Dedifferentiated amniotic fluid mesenchymal stem cell (primary cell): ENCODE results near the gene PCDHB1.

Source experiments
- DNase-seq: peaks from one replicate; pipeline ENCODE4 v3.0.0-alpha.2; 2016; ENCODE audit errors: extremely low spot score

Gene PCDHB1

GRCh38 chr5:141050622-141051520, at the start of gene PCDHB1:
TSS of gene PCDHB1 (plus strand) at chr5:141051374. CDS start at chr5:141051471, 97 bp downstream.
- DNase-seq = no peak

- no peak for DNase-seq
These were observed 49.7 kb upstream of the PCDHB1 start for GRCh38 chr5:141001446-141001843.

GRCh38 chr5:141001844-141002604, 49.1 kb upstream of the PCDHB1 start:
- no peak for DNase-seq

GRCh38 chr5:141002605-141002965, 48.6 kb upstream of the PCDHB1 start:
- no peak for DNase-seq

- DNase-seq = no peak
These were observed 48.1 kb upstream of the PCDHB1 start for GRCh38 chr5:141003031-141003430.

- no peak for DNase-seq
These were observed 47.2 kb upstream of the PCDHB1 start for GRCh38 chr5:141003791-141004611.

- DNase-seq = no peak
These were observed 43.4 kb upstream of the PCDHB1 start for GRCh38 chr5:141007791-141008190.

- DNase-seq = no peak
These were observed 41.0 kb upstream of the PCDHB1 start for GRCh38 chr5:141010047-141010793.

- DNase-seq = no peak
These were observed 33.2 kb upstream of the PCDHB1 start for GRCh38 chr5:141017943-141018342.

- no peak for DNase-seq
These were observed 28.8 kb upstream of the PCDHB1 start for GRCh38 chr5:141022384-141022783.

GRCh38 chr5:141031006-141031405, 20.2 kb upstream of the PCDHB1 start:
- no peak for DNase-seq

GRCh38 chr5:141032626-141033025, 18.5 kb upstream of the PCDHB1 start:
- DNase-seq = no peak

GRCh38 chr5:141039061-141039460, 12.1 kb upstream of the PCDHB1 start:
- DNase-seq = no peak

- DNase-seq = no peak
These were observed 11.7 kb upstream of the PCDHB1 start for GRCh38 chr5:141039517-141039916.

GRCh38 chr5:141040093-141040770, 10.9 kb upstream of the PCDHB1 start:
- DNase-seq = no peak

- peak; percentile 36 for DNase-seq
These were observed 10.3 kb upstream of the PCDHB1 start for GRCh38 chr5:141040771-141041426.

GRCh38 chr5:141041427-141041785, 9.8 kb upstream of the PCDHB1 start:
- no peak for DNase-seq

GRCh38 chr5:141042555-141042954, 8.6 kb upstream of the PCDHB1 start:
- DNase-seq = no peak

- no peak for DNase-seq
These were observed 320 bp downstream of the PCDHB1 start for GRCh38 chr5:141051521-141051866.

- no peak for DNase-seq
These were observed 26.7 kb downstream of the PCDHB1 start for GRCh38 chr5:141077826-141078225.
